AG04449 (cell line): ENCODE data around the gene KCNH6.

Experiments used
- CTCF ChIA-PET: fragments of 350-600 bp; formaldehyde crosslinking; extraction: SDS; loops from one replicate; lab custom pipeline; 2021; ENCODE audit warnings: antibody characterized with exemption; lab: Yijun Ruan, JAX
- POLR2A ChIA-PET: fragments of 400-600, 350-600 bp; formaldehyde crosslinking; extraction: SDS; loops from one replicate; lab custom pipeline; 2020; ENCODE audit warnings: antibody characterized with exemption, inconsistent platforms; lab: Yijun Ruan, JAX
- DNase-seq: peaks from one replicate; pipeline ENCODE4 v3.0.0-alpha.2; 2010; ENCODE audit warnings: low read depth, low spot score
- H3K4me3 ChIP-seq: 2 replicates; pipeline ENCODE4 v1.5.1; 2011; ENCODE audit warnings: low read depth, mild to moderate bottlenecking, control low read depth, low read length
- CTCF ChIP-seq: IDR thresholded peaks from one replicate; pipeline ENCODE4 v1.5.1; 2011; ENCODE audit warnings: mild to moderate bottlenecking, moderate library complexity, low read length, control low read depth, inconsistent platforms; ENCODE audit not compliant: insufficient read depth; ENCODE audit errors: missing control alignments

The KCNH6 gene

GRCh38 chr17:63512896-63513644 is 10.1 kb upstream of the KCNH6 start:
- CTCF ChIA-PET: no interaction called here
- no peak for DNase-seq
- TF ChIP-seq CTCF: no peak
- POLR2A ChIA-PET: no interaction called here
- no peak overlapping the region for H3K4me3 ChIP-seq

DNA sequence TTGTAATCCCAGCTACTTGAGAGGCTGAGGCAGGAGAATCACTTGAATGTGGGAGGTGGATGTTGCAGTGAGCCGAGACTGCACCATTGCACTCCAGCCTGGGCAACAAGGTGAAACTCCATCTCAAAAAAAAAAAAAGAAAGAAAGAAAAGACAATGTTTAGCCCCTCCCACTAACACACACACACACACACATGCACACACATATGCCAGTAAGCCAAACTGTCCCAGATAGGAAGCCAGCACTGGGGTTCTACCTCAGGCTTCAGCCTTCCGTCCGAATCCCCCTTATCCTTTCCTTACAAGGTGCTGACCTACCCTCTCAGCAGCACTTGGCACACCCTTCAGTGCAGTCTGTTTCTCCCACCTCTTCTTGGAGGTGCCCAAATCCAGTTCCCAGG is 8.7 kb upstream of the KCNH6 start:
- no peak for DNase-seq
- POLR2A ChIA-PET: no interaction called here
- no peak overlapping the region for H3K4me3 ChIP-seq
- no peak for TF ChIP-seq CTCF
- CTCF ChIA-PET: no interaction called here

GRCh38 chr17:63514974-63515373 is 8.2 kb upstream of the KCNH6 start:
- CTCF ChIA-PET: interaction anchor here (1.0 kb wide), 1 partner anchor 8 kb away, joined by 4 read pairs; no protein-coding TSS in a partner anchor
- no peak for DNase-seq
- TF ChIP-seq CTCF: no peak
- POLR2A ChIA-PET: no interaction called here
- no peak overlapping the region for H3K4me3 ChIP-seq

GRCh38 chr17:63515426-63515825 is 7.7 kb upstream of the KCNH6 start:
- ChIA-PET POLR2A (no interaction called here), CTCF (interaction anchor here (1.0 kb wide), 1 partner anchor 9 kb away, joined by 4 read pairs; no protein-coding TSS in a partner anchor)
- no peak overlapping the region for H3K4me3 ChIP-seq
- TF ChIP-seq CTCF: no peak
- DNase-seq: no peak

DNA sequence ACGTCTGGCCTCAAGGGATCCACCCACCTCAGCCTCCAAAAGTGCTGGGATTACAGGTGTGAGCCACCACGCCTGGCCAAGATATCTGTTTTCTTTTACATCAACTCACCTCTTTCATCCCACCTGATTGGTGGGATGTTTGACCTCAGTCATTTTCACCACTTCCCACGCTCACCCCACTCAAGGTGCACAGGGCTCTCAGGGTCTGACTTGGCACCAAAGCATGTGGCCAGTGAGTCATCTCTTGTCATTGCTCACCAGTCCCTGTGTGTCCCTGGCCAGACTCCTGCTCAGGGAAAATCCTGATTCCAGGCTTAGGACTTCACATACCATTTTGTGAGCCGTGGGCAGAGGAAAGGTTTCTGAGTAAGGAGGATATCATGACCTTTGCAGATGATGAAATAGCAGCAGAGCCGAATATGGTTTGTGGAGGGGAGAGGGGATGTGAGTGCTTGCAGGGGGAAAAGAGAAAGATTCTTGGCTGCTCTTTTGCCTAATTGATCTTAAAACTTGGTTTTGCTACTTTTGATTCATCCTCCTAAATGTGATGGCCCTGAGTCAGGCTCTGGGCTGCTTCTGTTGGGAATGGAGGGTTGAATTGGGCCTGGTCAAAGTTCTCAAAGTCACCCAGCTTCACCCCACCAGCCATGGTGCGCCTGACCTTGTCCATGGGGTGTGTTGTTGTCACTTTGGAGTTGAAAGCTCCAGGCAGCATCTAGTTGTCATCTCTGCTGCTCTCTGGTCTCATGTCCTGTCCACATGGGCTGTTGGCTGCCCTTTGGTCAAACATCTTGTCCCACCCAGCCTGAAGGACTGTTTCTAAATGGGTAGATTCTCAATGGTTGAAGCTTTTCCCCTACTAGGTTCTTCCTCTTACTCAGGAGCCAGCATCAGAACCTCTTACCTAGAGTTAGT is 6.0 kb upstream of the KCNH6 start:
- TF ChIP-seq CTCF: no peak
- H3K4me3 ChIP-seq: no peak overlapping the region
- DNase-seq: peak; percentile 16
- POLR2A ChIA-PET: no interaction called here
- CTCF ChIA-PET: interaction anchor here (0.6 kb wide), 1 partner anchor 13 kb away, joined by 3 read pairs; no protein-coding TSS in a partner anchor
